HG03442 (cell line): ENCODE data around the gene KRTAP10-4.
"Not testable (repeated sequence)": the region's sequence is repeated elsewhere in the genome, so short reads cannot be mapped to it uniquely, and the experiment has no call there.

Experiments
- ATAC-seq: cut with Tn5 transposase; IDR thresholded peaks from one replicate; pipeline ENCODE4 v1.9.1; 2021; ENCODE audit warnings: mild to moderate bottlenecking, moderate library complexity; ENCODE audit not compliant: unreplicated experiment

Gene KRTAP10-4

GRCh38 chr21:44556879-44557278 is 16.6 kb upstream of the KRTAP10-4 start:
- no peak for ATAC-seq

- no peak for ATAC-seq
Measured at GRCh38 chr21:44557491-44558328, 15.8 kb upstream of the KRTAP10-4 start.

GRCh38 chr21:44558329-44558675 is 15.2 kb upstream of the KRTAP10-4 start:
- ATAC-seq = not testable (repeated sequence)

- ATAC-seq = no peak
Measured at GRCh38 chr21:44558695-44559094, 14.8 kb upstream of the KRTAP10-4 start, which contains the start of gene KRTAP10-3. TSS of gene KRTAP10-3 (minus strand) at chr21:44558795. CDS start at chr21:44558715, 80 bp downstream.

DNA sequence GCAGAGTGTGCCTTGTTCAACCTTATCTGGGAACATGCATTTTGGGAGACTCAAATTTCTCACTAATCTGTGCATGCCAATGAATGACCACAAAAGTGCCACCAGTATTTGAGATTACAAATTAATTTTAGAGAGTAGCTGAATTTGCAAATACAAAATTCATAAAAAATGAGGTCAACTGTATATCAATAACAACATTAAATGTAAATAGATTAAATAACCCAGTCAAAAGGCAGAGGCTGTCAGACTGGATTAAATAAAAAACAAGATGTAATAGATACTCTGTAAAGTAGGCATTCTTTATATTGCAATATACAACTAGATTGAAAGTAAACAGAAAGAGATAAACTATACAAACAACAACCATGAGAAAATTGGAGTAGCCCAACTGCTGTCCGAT is 9.4 kb upstream of the KRTAP10-4 start:
- ATAC-seq = no peak

GRCh38 chr21:44564886-44565598 is 8.5 kb upstream of the KRTAP10-4 start:
- no peak for ATAC-seq

GRCh38 chr21:44566403-44566802 is 7.1 kb upstream of the KRTAP10-4 start:
- ATAC-seq = no peak

- ATAC-seq = no peak
Measured at GRCh38 chr21:44567481-44568171, 5.9 kb upstream of the KRTAP10-4 start.

- ATAC-seq = no peak
Measured at GRCh38 chr21:44568261-44568660, 5.3 kb upstream of the KRTAP10-4 start.

DNA sequence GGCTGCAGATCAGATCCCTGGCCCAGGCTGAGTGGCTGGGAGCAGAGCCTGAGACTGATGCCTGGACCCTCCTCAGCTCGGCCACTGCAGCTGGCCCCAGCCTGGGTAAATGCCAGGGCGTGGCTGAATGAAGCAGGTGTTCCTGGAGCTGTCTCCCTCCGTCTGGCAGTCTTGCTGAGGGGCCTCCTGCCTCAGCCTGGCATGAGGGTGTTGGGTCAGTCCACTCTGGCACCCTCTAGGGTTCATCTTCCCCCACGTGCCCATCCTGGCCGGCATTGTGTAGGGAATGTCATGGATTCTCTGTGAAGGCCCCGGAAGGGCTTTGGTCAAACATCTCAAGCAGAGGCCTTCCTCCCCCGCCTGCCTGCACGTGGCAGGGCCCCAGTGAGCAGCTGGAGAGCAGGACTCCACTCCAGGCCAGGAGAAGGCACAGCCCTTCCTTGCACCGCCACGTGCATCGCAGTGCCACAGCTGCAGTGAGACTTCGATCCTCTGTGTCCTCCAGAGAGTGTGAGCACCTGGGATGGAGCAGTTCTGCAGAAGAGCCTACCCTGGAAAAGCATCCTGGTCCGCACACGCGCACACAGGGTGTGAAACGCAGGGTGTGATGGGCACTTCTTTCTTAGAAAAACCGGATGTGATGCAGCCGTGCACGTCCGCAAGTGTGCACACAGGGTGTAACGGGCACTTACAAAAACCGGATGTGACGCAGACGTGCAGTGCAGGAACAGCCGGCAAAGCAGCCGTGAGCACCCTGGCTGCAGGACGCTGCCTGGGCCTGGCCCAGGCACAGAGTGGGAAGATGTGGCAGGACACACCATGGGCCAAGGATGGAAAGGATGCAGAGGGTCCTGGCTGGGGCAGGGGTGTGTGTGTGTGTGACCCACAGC is 4.6 kb upstream of the KRTAP10-4 start:
- no peak for ATAC-seq

DNA sequence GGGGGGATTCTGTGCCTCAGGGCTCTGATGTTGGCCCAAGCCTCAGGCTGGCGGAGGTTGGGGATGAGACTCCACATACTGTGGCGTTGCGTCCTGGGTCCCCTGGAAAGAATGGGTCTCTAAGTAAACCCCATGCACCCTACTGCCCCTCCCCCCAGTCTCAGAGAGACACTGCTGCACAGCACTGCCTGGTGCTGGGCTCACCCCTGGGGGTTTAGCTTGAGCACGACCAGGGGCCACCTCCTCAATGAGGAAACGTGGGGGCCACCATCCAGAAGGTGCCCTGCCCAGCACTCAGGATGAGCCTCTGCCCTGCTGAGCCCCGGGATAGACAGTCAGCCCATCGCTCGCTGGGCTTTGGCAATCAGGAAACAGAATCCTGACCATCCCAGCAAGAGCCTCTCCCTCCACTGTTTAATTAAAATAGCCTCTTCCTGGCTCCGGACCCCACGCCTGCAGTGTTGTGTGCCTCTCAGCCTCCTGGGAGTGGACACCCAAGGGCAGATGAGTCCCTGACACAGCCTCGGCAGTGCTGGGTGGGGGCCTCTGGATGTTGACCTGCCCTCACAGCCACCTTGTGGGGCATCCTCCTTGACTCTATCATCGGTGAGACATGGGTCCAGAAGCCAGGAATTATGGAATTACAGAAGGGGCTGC is 3.5 kb upstream of the KRTAP10-4 start:
- no peak for ATAC-seq

GRCh38 chr21:44571296-44571695 is 2.2 kb upstream of the KRTAP10-4 start:
- ATAC-seq = no peak

DNA sequence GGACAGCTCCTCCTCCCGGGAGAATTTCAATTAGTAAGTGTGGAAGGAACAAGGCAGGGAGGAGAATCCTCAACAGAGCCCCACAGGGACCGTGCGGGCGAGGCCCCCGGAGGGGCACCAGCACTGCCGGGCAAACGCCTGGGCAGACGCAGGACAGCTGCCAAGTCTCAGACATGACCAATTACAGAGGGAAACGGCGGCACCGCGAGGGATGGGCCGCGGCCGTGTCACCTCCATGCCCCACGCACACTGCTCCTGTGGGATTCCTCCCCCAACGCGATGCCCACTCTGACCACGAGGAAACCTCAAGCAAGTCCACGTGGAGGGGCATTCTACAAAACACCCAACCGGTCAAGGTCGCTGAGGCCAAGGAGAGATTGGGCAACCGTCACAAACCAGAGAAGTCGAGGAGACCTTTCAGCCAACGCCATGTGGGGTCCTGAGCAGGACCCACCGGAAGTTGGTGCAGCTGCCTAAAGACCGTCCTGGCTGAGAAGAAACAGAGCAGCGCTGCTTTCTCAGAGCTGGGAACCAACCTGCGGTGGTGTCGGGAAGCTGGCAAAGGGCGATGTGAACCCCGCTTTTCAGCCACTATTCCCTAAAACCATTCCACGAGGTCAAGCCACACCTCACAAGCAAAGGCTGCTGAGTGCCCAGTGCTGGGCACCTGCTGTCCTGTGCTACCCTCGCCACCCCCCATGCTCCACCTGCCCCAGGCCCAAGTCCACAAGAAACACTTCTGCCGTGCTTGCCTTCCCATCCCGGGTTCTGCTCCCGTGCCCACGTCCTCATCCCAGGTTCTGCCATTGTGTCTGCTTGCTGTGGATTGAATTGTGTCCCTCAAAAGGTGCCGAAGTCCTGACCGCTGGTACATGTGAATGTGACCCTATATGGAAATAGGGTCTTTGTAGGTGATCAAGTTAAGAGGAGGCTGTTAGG is 1.4 kb upstream of the KRTAP10-4 start:
- ATAC-seq = no peak

DNA sequence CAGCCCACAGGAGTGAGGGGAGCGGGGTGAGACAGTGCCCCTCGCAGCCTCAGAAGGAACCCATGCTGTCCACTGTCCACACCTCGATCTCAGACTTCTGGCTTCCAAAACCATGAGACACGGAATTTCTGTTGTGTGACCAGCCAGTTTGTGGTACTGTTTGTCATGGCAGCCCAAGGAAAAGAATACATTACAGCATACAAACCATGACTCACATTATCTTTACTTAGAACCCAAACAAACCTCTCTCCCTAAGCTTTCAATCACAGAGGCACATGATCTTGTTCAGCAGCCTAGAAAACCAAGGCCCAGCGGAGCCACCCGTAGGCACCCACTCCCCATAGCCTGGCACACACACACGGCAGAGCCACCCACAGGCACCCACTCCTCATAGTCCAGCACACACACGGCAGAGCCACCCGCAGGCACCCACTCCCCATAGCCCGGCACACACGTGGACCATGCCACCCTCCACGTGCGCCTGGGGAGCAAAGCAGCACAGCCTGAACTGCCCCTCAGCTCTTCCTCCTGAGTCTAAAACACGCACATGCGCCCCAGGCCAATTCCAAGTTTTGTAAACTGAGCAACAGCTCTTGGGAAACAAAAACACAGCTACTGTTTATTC is 458 bp upstream of the KRTAP10-4 start:
- ATAC-seq = no peak

- no peak for ATAC-seq
Measured at GRCh38 chr21:44574457-44575306, 1.2 kb downstream of the KRTAP10-4 start.

- ATAC-seq = no peak
Measured at GRCh38 chr21:44575307-44576024, 1.9 kb downstream of the KRTAP10-4 start.

- no peak for ATAC-seq
Measured at GRCh38 chr21:44576025-44576420, 2.5 kb downstream of the KRTAP10-4 start.
